ENCODE measurements around the gene GAA. TPM values are rescaled to one million over a fixed set of nuclear protein-coding genes. Genes with fewer than 3 reads are reported as not detected.

GAA gene
- total and polyA plus RNA-seq, 2 of the 13 experiments (the other 11 are each of a cell fraction or from before 2014, with no cell fraction given) = 21.6 to 36.4 TPM

- TF ChIP-seq ZNF318 (CRISPR knock-in tag; IDR thresholded peaks at IDR 0.05) = no peak
- TF ChIP-seq SIN3A (IDR thresholded peaks at IDR 0.05; ENCODE audit: borderline replicate concordance, low read depth, low read length) = no peak
- no peak for TF ChIP-seq SP140L (CRISPR knock-in tag; IDR thresholded peaks at IDR 0.05; ENCODE audit: borderline replicate concordance)
- peak; percentile 40; the same call in 1 of the 2 replicates for TF ChIP-seq ERF (CRISPR knock-in tag; IDR thresholded peaks at IDR 0.05)
- no peak for TF ChIP-seq AFF4 (CRISPR knock-in tag; IDR thresholded peaks at IDR 0.05)
- no peak for TF ChIP-seq TEF (CRISPR knock-in tag; IDR thresholded peaks at IDR 0.05)
- no peak for TF ChIP-seq NFE2L1 (CRISPR knock-in tag; IDR thresholded peaks at IDR 0.05; ENCODE audit: borderline replicate concordance)
- no peak for TF ChIP-seq CERS6 (CRISPR knock-in tag; IDR thresholded peaks at IDR 0.05)
- TF ChIP-seq ZNF263 (CRISPR knock-in tag; IDR thresholded peaks at IDR 0.05) = 0 out of 2 replicates have a peak, but pooled peaks have one; percentile 15
- TF ChIP-seq ZSCAN12 (CRISPR knock-in tag; IDR thresholded peaks at IDR 0.05) = no peak
- peak; percentile 48; the same call in 1 of the 2 replicates for TF ChIP-seq ELF1 (CRISPR knock-in tag; IDR thresholded peaks at IDR 0.05)
- no peak for TF ChIP-seq CENPBD1 (CRISPR knock-in tag; IDR thresholded peaks at IDR 0.05; ENCODE audit: borderline replicate concordance, low read depth)
Measured at GRCh38 chr17:80068301-80069222, 32.8 kb upstream of the GAA start (continued).

Data from HepG2 (cell line).